Osteocyte (in vitro differentiated cells): ENCODE measurements around the gene CACNA1C. TPM values are rescaled to one million over a fixed set of nuclear protein-coding genes. Genes with fewer than 3 reads are reported as not detected.
A peak's percentile ranks its signal among the peaks of the same experiment; 100 is the strongest.

Experiments
- DNase-seq: peaks from one replicate; pipeline ENCODE4 v3.0.0; 2021; ENCODE audit warnings: mixed read lengths; ENCODE audit not compliant: unreplicated experiment; ENCODE audit errors: extremely low spot score
- H3K27ac Mint-ChIP-seq: one replicate; pipeline ENCODE4 v1.8.0; 2021; ENCODE audit warnings: mild to moderate bottlenecking, mixed read lengths; ENCODE audit not compliant: unreplicated experiment
- H3K27me3 Mint-ChIP-seq: one replicate; pipeline ENCODE4 v1.8.0; 2021; ENCODE audit warnings: mixed read lengths; ENCODE audit not compliant: unreplicated experiment
- H3K36me3 Mint-ChIP-seq: one replicate; pipeline ENCODE4 v1.8.0; 2021; ENCODE audit warnings: mixed read lengths; ENCODE audit not compliant: unreplicated experiment
- H3K4me1 Mint-ChIP-seq: one replicate; pipeline ENCODE4 v1.8.0; 2021; ENCODE audit warnings: mixed read lengths; ENCODE audit not compliant: unreplicated experiment
- H3K4me3 Mint-ChIP-seq: one replicate; pipeline ENCODE4 v1.8.0; 2021; ENCODE audit warnings: mild to moderate bottlenecking, moderate library complexity, mixed read lengths; ENCODE audit not compliant: unreplicated experiment
- H3K9me3 Mint-ChIP-seq: one replicate; pipeline ENCODE4 v1.8.0; 2021; ENCODE audit warnings: mixed read lengths; ENCODE audit not compliant: unreplicated experiment
- total RNA-seq: library from RNA; stranded (reverse); gene quantifications from 2 replicates; pipeline ENCODE4 v1.2.1, GENCODE V29; 2021
- TF ChIP-seq, protein P1 (sequence below): fragments of 200-600 bp; sonication (generic); IDR thresholded peaks from 2 replicates; pipeline ENCODE4 v1.5.0; 2021; ENCODE audit warnings: antibody characterized with exemption, mild to moderate bottlenecking, moderate library complexity

The CACNA1C gene
- total RNA-seq, 1 donor from 2014 or later, result 67.4 TPM

DNA sequence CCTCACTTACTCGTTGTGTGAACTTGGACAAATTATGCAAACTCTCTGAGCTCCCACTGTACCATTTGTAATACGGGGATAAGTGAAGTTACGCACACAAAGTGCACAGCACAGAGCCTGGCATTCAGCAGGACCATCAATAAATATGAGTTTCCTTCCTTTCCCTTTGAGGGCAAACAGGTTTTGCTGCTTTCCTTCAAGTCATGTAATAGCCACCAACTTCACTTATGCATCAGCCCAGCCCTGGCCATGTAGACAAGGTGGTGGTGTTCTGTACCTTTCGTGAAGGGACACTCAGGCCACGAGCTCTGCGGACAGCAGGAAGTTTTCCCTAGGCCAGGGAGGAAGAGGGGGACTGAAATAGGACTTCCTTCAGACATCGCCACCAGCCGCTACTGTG is 272.7 kb downstream of the CACNA1C start:
- Mint-ChIP-seq H3K27ac (no peak overlapping the region), H3K27me3 (no peaks in the 10 kb centered on the region), H3K36me3 (peaks cover 4% of the 10 kb centered on the region), H3K4me1 (peaks cover 50% of the 10 kb centered on the region), H3K9me3 (no peaks in the 10 kb centered on the region), H3K4me3 (no peak overlapping the region)
- no peak for DNase-seq
- TF ChIP-seq, protein P1, sequence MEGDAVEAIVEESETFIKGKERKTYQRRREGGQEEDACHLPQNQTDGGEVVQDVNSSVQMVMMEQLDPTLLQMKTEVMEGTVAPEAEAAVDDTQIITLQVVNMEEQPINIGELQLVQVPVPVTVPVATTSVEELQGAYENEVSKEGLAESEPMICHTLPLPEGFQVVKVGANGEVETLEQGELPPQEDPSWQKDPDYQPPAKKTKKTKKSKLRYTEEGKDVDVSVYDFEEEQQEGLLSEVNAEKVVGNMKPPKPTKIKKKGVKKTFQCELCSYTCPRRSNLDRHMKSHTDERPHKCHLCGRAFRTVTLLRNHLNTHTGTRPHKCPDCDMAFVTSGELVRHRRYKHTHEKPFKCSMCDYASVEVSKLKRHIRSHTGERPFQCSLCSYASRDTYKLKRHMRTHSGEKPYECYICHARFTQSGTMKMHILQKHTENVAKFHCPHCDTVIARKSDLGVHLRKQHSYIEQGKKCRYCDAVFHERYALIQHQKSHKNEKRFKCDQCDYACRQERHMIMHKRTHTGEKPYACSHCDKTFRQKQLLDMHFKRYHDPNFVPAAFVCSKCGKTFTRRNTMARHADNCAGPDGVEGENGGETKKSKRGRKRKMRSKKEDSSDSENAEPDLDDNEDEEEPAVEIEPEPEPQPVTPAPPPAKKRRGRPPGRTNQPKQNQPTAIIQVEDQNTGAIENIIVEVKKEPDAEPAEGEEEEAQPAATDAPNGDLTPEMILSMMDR, result no peak

DNA sequence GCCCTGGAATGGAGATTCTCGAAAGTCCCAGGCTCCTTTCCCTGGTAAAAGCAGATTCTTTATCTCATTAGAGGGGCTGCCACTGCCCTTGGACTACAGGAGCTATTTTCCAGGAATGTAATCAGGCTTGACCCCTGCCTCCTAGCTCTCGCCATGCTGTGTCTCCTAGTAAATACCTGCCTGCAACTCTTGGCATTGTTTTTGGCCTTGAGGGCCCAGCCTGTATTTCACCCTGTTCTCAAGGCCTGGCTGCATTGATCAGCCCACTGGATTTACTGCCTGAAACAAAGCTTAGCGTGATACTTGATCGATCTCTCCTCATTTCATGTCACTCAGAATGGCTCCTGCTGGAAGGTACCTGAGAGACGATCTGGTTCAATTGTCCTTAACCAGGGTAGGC is 273.7 kb downstream of the CACNA1C start:
- Mint-ChIP-seq H3K27ac (no peak overlapping the region), H3K27me3 (no peaks in the 10 kb centered on the region), H3K4me1 (peaks cover 53% of the 10 kb centered on the region), H3K4me3 (no peak overlapping the region), H3K9me3 (no peaks in the 10 kb centered on the region), H3K36me3 (peaks cover 4% of the 10 kb centered on the region)
- DNase-seq, result no peak
- TF ChIP-seq, protein P1, result no peak

DNA sequence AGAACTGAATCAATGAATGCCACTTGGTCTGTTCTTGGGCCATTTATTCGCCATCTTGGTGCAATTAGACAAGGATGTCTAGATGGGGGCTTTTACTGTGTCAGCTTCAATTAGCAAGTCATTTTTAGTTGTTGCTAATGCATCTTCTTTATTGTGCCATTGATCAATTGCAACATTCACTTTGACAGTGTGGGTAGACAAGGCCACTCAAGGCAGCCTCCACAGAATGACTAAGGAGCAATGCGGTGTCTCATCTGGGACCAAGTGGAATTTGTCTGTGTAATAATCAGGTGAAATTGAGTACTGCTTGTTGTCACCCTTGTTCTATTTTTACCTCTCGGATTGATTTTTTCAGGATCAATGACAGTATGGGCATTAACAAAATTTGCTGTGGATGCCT is 275.9 kb downstream of the CACNA1C start:
- H3K4me3 Mint-ChIP-seq, result no peak overlapping the region
- TF ChIP-seq, protein P1, result no peak
- peak overlapping the region; percentile 7 for H3K27ac Mint-ChIP-seq
- DNase-seq, result no peak
- H3K27me3 Mint-ChIP-seq, result no peaks in the 10 kb centered on the region
- H3K36me3 Mint-ChIP-seq, result no peaks in the 10 kb centered on the region
- H3K4me1 Mint-ChIP-seq, result peaks cover 67% of the 10 kb centered on the region
- no peaks in the 10 kb centered on the region for H3K9me3 Mint-ChIP-seq

DNA sequence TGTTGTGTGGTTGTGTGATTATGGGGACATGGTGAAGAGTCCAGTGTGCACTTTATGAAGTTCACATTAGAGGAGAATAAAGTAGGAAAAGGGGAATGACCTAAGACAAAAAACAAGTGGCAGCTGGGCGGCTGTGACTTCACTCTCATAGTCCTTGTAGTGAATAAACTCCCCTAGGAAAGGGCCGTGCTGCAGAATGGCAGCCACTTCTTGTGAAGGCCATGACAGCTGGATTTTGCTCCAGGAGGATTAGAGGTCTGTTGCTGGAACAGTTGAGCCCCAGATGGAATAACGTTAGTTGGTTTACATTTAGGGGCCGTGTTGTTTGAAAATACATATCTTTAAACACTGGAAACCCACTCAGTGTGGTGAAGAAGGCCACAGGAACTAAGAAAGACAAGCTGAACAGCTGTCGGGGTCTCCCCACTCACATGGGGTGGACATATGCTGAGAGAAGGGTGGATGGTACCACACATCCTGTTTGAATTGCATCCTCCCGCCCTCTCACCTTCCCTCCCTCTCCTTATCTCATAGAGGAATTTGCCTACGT is 276.9 kb downstream of the CACNA1C start:
- Mint-ChIP-seq H3K4me1 (peaks cover 66% of the 10 kb centered on the region), H3K27me3 (no peaks in the 10 kb centered on the region), H3K9me3 (no peaks in the 10 kb centered on the region), H3K4me3 (no peak overlapping the region), H3K27ac (no peak overlapping the region), H3K36me3 (peaks cover 2% of the 10 kb centered on the region)
- DNase-seq, result no peak
- TF ChIP-seq, protein P1, result no peak

DNA sequence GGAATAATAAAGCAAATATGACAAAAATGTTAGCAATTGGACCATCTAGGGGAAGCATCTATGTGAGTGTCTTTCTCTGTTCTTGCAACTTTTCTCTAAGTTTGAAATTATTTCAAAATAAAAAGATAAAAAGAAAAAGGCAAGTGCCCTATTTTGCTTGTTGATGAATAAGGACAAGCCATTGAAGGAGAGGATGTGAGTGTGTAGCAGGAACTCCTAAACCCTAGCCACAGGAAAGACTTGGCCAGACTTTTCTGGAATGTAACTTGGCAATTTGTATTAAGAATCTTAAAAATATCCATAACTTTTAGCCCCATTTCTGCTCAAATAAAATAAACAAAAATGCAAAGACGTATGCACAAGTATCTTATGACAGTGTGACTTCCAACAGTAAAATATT is 279.4 kb downstream of the CACNA1C start:
- Mint-ChIP-seq H3K4me3 (no peak overlapping the region), H3K9me3 (no peaks in the 10 kb centered on the region), H3K4me1 (peaks cover 75% of the 10 kb centered on the region), H3K36me3 (peaks cover 2% of the 10 kb centered on the region), H3K27me3 (no peaks in the 10 kb centered on the region), H3K27ac (peak overlapping the region; percentile 88)
- TF ChIP-seq, protein P1, result no peak
- no peak for DNase-seq
